ENCODE measurements around the gene LRRN2.
"Not testable (repeated sequence)": the region's sequence is repeated elsewhere in the genome, so short reads cannot be mapped to it uniquely, and the experiment has no call there.

The LRRN2 gene

DNA sequence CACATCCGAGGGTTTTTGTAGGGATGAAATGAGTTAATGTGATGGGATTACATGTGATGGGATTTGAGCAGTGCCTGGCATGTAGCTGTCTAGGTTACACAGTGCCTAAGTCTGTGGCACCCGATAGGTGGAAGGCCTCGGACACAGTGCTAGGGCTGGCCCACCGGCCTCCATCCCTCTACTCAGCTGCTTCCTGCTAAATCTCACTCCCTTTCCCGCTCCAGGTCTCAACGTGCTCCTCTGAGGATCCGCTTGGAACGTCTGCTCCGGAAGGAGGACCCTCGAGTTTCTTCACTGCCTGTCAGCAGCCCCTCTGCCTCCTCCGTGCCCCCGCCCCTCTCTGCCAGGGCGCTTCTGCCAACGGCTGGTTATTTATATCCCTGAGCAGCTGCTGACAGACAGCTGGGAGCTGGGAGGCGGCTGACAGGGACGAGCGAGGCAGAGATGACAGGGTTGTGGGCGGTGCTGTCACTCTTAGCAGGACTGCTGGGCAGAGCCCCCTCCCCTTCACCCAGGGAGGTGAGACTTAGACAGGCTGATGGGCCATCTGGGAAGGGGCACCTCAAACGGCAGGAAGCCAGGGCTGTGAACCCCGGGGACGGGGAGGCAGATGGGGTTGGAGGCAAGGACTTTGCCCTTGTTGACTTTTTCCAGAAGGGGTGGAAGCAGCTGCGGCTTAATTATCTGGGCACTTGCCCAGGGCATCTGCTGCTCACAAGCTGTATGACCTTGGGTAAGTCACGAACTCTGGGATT, 26.6 kb upstream of the LRRN2 start:
- DNase-seq: no peak

DNA sequence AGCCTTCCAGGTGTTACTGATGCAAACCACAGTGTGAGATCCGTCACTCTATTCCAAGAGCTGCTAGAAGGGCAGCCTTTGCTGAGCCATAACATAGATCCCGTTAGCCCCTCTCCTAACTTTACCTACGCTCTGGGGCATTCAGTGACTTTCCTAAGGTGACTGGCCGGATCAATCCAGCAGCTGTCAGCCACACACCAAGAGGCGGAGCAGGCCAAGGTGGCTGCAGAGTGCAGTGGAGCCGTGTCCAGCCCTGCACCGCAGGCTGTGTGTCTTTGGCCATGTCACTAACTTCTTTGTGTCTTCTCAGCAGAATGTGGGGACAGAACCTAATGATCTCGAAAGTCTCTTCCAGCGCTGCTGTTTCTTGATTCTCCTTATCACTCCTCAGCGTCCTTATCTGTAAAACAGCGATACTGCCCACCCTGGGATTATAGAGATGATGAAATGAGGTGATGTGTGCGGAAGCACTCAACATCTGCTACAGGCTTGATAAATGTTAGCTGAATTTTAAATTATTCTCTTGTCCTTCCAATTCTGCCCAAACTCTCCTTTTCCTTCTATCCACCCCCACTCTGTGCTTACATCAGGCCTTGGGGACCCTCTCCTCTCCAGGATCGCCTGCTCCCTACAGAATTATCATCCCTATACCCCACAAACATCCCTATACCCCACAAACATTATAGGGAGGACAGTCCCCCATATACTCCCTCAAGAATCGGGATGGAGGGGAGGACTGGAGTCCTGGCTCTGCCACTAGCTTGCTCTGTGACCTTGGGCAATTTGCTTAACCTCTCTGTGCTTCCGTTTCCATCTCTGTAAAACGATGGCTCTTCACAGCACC, 25.8 kb upstream of the LRRN2 start:
- no peak for DNase-seq

DNA sequence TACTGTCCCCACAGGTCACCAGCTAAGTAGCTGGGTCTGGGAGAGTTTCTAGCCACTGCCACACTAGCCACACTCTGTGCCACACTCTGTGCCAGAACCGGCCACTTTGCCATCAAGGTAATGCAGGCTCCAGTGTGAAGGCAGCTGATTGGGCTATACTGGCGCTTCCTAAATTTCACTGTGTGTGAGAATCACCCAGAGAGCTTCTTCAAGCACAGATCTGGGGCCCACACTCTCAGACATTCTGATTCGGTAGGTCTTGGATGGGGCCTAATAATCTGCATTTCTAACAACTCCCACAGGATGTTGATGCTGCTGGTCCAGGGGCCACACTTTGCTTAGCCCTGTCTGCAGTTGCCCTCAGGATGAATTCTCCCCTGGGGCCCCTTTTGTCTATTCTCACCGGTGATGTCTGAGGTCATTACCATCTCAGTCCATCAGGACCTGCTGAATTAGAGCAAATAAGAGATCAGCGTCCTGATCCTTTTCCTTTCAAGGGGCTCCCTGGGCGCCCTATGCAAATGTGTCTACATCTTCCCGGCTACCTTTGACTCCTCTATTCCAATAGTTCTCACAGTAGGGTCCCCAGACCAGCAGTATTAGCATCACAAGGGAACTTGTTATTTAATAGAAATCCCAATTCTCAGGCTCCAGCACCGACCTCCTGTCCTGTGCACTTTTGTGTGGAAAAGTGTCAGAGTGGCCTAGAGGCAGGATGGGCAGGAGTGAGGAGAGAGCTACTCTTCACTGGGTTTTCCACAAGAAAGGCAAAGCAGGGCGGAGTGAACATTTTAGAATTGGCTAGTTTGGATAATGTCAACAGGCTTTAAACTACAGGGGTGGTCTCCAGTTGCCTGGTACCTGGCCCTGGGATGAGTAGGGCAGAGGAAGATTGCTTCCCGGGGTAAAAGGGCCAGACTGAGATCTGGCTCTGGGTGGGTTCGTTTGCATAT, 24.7 kb upstream of the LRRN2 start:
- no peak for DNase-seq

DNA sequence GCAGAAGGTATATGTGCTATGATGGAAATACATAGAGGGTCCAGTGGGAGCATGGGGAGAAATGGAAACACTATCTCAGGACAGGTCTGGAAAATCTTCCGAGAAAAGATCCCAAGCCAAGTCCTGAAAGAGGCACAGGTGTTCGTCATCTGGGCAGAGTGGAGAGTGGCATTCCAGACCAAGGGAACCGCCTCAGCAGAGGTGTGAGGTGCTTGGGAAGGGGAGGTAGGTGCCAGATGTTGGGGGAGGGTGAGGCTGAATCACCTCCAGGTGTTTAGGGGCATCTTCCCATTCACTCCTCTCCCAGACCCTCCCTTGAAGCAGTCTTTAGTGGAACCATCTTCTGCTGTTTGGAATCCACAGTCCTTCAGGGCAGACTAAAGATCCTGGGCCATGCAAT, 23.5 kb upstream of the LRRN2 start:
- DNase-seq: no peak

DNA sequence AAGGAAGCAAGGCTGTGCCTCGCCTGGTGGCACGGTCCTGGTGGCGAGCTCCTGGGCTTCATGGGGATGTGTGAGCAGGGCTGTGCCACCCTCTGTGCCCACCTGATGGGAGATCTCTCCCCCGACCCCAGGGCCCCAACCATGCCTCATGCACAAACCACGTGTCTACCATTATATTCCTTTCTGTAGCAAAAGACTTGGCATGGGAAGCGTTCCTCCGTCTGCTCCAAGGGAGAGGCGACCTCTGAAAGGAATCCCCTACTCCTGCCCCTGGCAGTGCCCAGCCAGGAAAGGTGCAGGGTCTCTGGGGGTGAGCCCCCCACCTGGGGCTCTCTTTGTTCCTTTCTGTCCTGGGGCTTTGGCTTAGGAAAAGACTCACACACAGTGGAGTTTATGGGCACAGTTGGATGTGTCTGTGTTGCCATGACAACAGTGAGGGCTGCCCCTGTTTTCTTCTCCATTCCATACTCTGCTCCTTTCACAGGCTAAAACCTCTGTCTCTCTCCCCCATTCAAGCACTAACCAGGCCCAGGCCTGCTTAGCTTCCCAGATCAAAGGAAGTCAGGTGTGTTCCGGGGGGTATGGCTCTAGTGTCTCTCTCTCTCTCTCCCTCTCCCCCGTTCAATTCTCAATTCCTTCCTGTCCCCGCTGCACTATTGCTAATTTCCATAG, 21.4 kb upstream of the LRRN2 start:
- no peak for DNase-seq

DNA sequence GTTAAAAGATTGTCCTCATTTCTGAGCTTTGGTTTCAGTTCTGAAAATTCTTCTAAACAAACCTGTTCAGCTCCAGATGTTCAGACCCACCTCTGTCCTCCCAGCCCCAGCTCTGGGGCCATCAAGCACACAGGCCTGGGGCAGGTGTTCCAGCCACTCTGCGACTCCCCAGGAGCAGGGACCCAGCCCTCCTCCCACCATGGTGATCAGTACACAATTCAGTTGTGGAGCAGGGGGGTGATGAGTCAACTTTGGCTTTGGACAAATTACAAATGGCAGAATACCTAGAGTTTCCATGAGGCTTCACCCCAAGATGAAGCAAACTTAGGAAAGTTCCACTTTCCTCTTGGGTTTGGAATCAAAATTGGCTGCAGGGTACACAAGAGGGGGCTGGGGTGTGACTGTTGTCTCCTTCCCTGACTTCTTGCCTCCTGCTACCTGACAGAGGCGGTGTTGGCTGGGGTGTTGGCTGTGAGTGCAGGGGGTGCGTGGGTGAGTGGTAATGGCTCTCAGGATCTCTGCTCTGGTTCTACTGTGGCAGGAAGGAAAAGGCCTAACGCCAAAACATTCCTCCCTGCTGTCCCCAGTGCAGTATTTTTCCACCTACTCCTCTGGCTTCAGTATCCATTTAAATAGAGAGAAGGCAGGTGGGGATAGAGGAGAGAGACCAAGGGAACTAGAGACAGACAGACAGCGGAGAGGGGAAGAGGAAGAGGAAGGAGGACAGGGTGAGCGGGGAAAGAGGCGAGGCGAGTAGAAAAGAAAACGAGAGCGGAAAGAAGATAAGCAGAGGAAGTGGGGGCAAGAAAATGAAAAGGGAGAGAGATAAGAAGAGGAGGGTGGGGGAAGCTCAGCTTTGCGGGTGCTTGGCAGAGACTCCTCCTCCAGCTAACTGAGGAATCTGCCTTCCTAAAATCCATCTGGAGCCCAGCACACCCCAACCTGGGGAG, 20.6 kb upstream of the LRRN2 start:
- DNase-seq: no peak

DNA sequence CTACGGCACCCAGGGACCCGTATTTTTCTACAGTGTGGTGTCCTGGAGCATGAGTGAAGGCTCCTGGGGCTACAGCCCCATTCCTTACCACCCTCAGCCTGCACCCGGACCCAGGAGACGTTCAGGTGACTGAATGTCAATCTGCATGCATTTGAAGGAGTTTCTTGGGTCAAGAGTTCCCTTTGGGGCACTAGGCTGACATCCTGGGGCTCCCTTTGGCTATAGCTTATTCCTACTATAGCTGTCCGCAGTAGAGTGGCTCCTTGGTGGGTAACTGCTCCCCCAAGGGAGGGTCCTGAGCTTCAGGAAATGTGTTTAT, 19.9 kb upstream of the LRRN2 start:
- DNase-seq: no peak

DNA sequence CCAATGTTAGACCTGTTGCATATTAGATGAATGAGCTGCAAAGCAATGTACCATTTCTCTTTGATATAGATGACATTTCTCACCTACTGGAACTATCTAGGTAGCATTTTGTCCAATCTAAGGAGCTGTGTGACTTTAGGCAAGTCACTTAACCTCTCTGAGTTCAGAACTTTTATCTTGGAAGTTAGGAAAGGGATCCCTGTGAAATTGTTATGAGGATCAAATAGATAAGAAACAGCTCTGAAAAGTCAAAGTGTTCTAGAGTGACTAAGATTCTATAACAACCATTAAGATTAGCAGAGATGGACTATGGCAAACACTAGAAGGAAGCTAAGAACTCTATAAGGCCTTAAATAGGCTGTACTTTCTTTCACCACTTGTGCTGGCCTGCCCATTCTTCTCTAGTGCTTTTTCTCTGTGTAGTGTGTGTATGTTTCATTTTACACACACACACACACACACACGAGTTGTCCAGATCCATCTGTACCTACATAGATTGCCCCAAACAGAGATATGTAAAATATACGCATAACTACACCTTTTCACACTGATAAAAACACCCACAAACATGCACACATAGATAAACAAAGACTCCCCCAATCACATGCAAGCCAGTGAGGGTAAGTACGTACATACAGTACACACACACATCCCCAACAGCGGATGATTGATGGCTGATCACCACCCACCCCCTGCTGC, 19.4 kb upstream of the LRRN2 start:
- no peak for DNase-seq

DNA sequence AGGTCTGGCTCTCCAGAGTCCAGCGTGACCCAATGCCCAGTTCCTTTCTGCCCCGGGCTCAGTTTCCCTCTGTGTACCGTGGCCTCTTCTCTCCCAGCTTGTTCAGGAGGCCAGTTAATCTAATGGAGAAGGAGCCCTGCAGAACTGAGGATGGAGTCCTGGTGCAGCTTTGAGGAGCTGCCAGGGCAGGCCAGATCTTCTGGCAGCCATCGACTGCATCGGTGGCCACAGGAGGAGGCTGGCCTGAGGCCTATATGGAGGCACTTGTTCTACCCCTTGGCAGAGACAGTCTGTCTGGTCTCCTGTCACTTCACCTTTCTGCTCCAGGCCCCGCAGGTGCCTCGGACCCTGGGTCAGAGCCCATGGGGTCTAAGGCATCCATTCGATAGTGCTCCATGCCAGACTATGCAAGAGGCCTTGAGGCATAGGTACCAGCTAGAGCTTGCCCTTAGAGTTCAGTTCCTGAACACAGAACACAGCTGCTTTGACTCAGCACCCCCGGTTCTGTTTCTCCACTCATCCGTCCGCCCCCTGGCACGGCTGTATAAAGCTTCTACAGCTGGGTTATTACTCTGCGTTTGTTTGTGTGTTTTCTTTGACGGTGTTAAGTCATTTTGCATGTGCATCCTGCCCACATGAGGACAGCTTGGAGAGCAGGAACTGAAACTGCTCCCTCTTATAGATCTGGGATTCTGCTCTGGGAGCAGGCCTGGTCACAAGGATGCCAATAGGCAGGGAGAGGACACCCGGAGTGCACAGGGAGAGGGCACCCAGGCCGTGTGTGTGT, 18.5 kb upstream of the LRRN2 start:
- no peak for DNase-seq

DNA sequence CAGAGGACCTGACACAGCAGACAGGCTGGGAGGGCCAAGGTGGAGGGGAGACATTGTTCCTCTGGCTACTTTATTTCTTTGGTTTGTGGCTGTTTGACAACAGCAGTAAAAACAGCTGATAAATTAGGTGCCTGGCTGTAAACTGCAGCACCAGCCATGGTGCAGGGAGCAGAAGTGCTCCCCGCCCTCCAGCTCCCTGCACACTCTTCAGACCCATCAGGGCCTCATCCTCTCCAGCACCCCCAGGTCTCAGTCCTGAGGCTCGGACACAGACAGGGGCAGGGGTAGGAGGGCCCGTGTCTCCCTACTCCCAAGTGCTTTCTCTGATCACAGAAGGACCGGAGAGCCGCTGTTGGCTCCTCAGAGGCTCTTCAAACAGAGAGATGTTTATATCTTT, 17.7 kb upstream of the LRRN2 start:
- no peak for DNase-seq

DNA sequence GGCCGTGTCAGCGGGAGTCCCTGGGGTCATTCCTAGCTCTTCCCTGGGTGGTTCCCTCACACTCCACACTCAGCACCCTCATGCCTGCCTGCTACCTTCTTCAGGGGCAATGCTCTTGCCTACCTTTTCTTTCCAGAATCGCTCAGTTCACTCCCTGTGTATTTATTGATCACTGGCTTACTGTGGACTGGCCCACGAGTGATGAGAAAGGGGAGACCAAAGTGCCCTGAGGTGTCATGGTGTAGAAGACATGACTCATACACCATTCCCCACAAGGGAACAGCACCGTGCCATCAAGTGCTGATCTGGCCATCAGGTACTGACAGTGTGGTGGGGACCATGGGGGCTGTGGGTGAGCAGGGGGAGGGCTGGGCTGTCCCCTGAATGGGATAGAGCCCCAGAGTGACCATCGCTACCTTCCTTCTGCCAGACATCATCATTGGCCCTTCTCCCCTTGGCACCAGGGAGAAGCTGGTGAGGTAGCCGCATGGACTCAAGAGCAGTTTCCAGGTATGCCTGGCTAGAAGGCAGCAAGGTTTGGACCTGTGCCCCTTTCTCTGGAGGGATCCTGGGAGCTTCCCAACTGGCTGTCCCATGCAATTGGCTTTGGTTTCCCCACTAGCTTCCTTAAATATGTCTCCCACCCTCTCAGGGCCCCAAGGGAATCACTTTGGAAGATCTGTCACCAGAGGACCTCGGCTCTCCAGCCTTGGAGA, 17.2 kb upstream of the LRRN2 start:
- no peak for DNase-seq

DNA sequence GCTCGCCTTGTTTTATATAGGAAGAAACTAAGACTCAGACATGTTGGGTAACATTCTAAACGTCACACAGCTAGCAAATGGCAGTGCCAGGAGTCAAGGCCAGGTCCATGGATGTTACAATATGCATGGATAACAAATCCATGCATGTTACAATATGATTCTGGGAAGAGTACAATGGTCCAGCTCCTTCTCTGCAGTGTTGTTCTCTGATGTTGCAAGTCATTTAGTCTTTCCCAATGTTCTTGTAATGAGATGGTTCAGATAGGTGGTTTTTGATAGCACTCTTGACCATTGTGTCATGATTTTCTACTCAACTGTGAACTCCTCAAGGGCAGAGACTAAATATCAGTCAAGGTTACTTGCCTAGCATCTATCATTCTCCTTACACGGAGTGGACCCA, 15.7 kb upstream of the LRRN2 start:
- no peak for DNase-seq

DNA sequence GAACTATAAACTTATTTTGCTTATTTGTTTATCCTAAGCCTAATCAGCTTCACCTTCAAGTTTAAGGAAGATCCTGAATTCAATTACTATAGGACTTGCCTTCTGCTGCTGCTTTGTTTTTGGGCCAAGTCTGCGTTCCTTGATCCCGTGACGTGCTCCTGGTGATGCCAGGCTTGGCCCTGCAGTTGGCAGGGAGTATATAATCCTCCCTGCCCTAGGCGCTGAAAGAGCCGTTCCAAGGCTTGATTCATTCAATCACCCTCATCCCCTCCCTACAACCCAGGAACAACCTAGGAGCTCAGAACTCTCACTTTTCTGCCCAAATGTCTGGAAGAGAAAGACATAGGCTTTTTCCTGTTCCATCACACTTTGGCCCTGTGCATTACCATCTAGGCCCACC, 12.4 kb upstream of the LRRN2 start:
- no peak for DNase-seq

DNA sequence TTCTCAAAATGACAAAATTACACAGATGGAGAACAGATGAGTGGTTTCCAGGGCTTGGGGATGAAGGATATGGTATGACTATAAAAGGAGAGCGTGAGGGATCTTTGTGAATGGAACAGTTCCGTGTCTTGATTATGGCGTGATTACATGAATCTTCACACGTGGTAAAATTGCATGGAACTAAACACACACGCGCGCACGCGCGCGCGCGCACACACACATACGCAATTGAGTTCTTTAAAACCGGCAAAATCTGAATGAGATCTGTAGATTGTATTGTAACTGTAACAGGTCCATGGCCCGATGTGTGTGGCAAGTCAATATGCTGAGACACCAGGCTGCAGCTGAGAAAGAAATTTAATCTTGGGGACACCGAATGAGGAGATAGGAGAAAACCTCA, 11.1 kb upstream of the LRRN2 start:
- no peak for DNase-seq

DNA sequence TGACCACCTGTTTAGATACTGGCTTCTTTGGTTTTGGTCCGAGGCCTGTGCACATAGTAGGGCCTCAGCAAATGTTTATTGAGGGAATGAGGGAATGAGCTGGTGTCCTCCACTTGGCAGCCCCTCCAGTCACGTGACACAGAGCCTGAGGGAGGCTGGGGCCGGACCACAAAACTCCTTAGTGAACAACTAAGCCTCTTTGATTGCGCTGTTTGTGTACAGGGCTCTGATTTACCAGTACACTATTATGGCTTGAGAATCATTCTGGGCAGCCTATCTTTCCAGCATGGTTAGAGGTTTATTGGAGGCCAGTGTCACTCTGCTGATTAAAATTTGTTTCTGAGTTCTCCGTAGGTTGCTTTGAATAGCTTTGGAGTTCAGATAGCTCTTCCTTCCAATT, 10.2 kb upstream of the LRRN2 start:
- no peak for DNase-seq

DNA sequence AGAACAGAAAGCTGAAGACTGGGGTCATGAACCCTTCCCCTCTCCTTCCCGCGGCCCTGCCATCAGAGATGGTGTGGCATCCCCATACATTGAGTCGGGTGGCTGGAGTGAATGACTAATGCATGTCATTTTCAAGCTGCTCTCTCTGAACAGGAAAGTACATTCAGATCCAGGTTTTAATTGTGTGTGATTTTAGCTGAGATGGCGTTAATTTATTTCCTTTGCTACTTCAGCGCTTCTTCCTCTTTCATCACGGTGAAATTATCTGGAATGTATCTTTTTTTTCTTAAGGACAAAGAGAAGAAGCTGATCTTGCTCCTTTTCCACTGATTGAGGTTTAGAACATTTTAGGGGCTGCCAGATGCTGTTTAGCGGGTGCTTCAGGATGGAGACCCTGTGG, 8.6 kb upstream of the LRRN2 start:
- no peak for DNase-seq

DNA sequence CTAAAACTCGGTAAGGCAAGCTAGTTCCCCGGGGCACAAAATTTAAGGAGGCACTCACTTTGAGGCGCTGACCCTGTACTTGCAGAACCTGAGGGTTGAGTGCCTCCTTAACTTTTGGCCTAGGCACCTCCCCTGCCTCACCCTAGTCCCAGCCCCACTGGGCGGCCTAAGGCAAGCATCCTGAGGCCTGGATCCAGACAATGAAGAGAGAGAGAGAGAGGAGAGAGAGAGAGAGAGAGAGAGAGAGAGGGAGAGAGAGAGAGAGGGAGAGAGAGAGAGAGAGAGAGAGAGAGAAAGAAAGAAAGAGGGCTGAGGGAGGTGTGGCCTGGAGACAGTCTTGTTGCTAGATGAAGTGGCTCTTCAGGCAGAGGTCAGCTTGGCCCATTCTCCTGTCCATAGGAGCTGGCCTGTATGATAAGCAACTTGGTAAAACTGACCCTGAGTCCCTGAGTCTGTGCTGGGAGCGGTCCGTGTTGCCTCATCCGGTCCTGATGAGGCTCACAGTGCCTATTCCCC, 7.4 kb upstream of the LRRN2 start:
- DNase-seq: no peak

DNA sequence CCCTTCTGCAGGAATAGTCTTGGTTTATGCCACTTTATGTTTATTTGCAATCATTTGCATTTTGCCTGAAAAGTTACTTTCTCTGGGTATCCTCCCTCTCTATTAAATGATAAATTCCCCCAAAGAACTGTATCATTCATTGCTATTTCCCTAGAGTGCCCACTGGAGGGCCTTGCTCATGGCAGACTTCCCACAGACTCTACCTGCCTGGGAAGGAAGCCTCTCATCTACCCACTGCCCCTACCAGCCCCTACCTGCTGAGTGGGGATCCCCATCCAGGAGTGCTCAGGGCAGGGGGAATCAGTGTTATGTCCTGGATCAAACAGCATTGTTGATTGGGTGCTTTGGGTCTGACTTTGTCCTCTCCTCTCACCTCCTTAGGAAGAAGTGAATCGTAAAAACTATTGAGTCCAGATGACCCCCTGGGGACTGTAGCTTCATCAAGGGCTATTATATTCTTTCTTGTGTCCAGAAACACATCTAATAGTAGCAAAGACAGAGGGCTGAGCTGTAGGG, 6.8 kb upstream of the LRRN2 start:
- no peak for DNase-seq

DNA sequence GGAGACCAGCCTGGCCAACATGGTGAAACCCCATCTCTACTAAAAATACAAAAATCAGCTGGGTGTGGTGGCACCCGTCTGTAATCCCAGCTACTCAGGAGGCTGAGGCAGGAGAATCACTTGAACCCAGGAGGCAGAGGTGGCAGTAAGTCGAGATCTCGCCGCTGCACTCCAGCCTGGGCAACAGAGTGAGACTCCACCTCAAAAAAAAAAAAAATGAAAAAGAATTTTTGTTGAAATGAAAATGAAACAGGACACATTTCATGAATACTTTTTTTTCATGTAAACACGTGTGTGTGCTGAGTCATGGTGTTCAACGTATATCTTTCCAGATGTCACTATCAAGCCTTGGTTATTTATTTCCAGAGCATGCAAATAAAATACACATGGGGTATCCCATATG, 5.8 kb upstream of the LRRN2 start:
- not testable (repeated sequence) for DNase-seq

Data from CD4-positive, alpha-beta T cell treated with Interleukin-12 subunit alpha and Interleukin-12 subunit beta, for 1 hour (primary cell).